HG02588 (cell line): Measurements from ENCODE around the gene CHST5.
A peak's percentile ranks its signal among the peaks of the same experiment; 100 is the strongest.
"Not testable (repeated sequence)": the region's sequence is repeated elsewhere in the genome, so short reads cannot be mapped to it uniquely, and the experiment has no call there.

ENCODE experiments used
- ATAC-seq: cut with Tn5 transposase; IDR thresholded peaks from one replicate; pipeline ENCODE4 v1.9.1; 2021; ENCODE audit warnings: mild to moderate bottlenecking, moderate library complexity; ENCODE audit not compliant: unreplicated experiment

Gene CHST5

DNA sequence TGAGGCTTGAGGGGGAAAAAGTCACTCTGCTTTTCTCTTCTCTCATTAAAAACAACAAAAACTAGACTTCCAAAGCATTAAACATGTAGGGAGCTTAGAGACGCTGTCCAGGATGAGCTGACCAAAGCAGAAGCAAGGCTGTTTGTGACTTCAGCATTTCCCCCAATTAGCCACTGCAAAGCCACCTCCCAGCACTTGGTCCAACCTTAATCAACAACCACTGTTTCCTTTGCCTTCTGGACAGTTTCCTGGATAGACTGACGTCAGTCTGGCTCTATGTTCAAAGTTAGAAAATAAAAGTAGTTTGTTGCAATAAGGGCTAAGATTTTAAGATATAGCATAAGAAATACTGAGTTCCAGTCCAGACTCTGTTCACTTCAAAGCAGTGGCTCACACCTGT is 17.0 kb upstream of the CHST5 start:
- ATAC-seq: no peak

DNA sequence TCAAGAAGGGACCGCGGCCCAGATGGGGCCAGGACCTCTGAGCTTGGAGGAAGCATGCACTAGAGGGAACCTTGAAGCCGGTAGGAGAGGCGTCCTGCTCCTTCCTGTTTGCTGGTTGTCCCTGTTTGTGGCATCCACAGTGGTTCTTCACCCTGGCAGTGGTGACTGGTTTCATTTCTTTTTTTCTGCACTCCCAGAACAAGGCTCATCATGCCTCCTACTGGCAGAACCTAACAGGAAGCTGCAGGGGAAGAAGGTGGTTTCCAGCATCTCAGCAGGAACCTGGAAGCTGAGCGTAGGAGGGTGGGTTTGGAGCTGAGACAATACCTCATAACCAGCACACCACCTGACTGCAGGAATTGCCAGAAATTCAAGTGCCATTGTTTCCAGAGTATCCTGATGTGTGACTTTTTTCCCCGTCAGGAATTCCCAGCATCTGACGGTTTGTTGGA is 14.3 kb upstream of the CHST5 start:
- peak; percentile 81 for ATAC-seq

DNA sequence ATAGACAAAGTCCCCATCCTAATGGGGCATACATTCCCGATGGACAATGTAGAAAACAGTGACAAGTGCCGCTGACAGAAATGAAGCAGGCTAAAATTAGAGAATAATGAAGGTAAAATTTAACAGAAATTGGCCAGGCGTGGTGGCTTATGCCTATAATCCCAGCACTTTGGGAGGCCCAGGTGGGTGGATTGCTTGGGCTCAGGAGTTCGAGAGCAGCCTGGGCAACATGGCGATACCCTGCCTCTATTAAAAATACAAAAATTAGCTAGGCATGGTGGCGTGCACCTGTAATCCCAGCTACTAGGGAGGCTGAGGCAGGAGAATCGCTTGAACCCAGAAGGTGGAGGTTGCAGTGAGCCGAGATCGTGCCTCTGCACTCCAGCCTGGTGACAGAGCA is 12.5 kb upstream of the CHST5 start:
- not testable (repeated sequence) for ATAC-seq

DNA sequence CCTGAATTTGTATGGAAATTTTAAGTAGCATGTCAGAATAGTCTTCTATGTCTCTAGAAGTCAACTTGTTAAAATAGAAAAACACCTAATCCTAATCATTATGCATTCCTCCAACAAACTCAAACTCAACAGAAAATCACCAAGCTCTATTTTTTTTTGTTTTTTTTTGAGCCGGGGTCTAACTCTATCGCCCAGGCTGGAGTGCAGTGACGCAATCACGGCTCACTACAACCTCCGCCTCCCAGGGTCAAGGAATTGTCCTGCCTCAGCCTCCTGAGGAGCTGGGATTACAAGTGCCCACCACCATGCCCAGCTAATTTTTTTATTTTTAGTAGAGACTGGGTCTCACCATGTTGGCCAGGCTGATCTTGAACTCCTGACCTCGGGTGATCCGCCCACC is 10.4 kb upstream of the CHST5 start:
- no peak for ATAC-seq

DNA sequence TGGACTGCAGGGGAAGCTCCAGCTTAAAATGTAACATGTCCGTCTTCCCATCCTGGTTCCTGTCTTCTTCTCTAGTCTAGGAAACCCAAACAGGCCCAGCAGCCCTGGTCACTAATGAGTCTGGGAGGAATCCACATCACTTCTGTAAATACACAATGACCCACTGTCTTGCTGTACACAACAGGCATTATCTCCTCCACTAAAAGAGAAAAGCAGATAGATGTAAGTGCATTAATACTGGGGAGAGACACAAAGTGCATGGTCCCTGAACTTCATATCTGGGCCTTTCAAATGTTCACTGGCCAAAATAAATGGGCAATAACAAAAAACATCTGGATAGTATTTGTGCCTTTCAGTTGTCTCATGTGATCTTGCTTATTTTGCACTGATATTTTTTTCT is 10.0 kb upstream of the CHST5 start:
- not testable (repeated sequence) for ATAC-seq

DNA sequence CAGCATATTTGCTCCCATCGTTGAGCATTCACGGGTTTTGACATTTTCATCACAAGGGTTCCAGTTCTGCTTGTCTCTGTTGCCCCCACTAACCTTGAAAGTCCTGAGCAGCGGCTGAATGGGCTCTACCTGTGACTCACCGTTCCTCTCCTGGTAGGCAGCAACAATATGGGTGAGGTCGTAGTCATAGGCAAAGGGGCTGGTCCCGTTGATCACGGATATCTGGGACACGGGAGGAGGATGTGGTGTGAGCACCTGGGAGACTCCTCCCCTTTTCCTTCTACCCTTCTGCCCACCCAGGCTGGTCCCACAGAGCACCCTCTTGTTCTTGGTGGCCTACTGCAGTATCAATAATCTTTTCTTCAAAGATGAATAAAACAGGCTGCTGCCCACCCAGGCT is 6.6 kb upstream of the CHST5 start:
- not testable (repeated sequence) for ATAC-seq

DNA sequence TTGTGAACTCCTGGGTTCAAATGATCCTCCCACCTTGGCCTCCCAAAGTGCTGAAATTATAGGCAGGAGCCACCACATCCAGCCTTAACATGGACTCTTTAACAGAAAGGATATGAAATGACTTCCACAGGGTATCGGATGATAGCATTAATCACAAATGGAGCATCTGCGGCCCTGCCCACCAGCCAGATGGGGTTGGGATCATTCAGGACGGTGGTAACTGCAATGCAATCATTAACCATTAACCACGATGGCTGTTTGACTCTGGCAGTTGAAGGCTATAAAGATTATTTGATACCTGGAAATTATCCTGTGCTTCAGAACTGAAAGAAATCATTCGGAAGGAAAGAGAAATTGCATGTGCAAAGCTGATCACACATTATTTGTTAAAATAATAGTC is 5.3 kb upstream of the CHST5 start:
- ATAC-seq: no peak

DNA sequence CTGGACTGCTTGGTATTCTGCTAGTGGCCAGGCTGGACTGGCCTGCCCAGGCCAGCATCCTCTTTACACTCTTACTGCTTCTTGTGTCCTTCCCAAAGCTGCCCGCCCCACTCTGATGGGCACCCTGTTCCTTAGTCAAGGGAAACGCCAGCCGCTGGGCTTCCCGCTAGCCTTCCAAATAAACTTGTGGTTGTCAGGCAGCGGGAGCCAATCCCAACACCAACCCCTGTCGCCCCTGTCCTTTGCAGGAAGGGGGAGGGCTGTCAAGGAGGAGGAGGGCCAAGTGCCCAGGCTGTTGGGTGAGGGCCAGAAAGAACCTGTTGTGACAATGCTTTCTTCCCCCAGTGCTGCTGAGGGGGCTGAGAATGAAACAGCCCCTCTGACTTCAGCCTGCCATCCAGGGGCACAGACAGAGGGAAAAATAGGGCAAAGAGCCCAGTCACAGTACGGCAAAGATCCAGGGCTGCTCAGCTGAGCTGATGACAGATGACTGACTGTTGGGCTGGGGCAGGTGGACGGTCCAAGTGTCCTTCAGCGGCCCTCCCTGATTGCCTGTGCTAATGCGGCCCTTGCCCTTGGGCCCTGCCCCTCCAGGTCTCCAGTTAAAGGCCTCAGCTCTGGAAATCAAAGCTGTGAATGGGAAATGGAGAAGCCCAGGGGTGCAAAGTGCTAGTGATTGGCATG is 3.1 kb upstream of the CHST5 start:
- ATAC-seq: not testable (repeated sequence)

DNA sequence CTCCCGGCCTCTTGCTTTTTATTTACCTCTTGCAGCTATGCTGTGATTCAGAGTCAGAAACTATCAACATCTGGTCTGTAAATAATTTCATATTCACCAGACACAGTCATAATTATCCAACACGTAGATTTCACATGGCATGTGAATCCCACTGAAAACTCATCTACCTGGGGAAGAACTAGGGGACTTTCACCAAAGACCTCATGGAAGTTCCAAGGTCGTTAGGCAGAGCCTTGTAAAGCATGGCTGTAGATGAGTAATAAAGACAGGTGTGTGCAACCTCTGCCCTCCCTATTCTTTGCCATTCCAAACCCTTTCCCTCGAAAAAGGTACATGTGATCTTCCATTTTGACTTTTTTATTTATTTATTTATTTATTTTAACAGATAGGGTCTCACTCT is 1.9 kb upstream of the CHST5 start:
- ATAC-seq: no peak

DNA sequence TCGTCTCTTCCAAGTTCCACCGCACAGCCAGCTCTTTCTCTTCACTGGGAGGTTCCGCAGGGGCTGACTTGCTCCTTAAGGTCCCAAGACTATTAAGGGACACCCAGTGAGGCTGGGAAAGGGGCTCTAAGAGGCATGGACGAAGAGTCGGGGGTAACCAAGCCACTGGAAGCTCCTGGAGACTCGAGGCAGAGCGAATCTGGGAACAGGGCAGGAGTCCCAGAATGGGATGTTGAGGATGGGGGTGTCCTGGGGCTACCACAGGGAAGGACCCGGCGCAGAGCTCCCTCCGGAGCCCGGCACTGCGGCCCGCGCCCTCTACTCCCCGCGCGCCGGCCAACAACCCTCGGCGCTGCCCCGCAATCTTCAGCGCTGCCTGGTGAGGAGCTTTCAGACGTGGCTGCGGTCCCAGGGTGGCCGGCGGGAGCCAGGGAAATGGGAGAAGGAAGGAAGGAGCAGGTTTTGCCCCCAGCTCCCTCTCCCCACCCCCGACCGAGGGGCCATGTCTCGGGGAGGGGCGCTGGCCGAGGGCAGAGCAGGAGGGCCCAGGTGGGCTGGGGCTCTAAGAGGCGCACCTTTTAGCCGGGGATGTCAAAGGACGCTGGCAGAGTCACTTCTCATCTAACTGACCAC is 581 bp downstream of the CHST5 start:
- no peak for ATAC-seq

DNA sequence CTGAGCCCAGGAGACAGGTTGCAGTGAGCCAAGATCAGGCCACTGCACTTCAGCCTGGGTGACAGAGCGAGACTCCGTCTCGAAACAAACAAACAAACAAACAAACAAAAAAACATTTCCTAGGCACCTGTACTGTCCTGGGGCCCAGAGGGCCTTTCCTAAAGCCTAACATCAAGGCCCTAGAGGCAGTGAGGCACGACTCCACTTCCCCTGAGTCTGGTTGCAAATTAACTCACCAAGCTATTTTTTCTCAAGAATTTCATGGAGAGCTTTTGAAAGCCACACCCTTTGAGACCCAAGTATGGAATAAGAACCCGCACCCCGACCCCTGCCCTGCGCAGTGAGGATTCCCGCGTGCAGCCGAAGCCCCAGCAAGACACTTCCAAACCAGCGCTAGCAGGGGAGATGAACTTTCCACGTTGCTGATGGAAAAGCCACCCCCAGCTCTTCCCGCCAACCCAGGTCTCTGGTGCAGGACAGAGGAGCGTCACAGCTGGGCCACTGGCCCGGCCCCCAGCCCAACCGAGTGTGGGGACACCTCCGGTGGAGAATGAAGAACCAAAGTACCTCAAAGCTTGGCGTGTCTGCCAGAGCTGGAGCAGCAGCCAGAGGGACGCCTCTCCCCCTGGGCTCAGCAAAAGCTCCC is 1.2 kb downstream of the CHST5 start:
- ATAC-seq: no peak

DNA sequence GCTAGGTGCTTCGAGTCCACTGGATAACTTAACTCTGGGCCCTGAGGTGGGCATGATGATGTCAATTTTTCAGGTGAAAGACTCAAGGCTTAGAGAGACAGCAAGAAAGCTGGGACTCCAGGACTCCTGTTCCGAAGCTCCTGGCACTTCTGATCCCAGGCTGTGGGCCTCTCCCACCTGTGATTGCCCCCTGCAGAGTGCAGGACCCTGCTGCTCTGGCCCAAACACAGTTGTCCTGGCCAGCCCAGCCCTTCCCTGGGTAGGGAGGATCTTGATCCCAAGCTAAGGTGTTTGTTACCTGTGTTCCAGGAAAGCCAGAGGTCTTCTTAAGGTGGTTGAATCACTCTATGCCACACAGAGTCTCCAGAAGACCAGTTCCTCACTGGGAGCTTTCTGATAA is 3.1 kb downstream of the CHST5 start:
- no peak for ATAC-seq

DNA sequence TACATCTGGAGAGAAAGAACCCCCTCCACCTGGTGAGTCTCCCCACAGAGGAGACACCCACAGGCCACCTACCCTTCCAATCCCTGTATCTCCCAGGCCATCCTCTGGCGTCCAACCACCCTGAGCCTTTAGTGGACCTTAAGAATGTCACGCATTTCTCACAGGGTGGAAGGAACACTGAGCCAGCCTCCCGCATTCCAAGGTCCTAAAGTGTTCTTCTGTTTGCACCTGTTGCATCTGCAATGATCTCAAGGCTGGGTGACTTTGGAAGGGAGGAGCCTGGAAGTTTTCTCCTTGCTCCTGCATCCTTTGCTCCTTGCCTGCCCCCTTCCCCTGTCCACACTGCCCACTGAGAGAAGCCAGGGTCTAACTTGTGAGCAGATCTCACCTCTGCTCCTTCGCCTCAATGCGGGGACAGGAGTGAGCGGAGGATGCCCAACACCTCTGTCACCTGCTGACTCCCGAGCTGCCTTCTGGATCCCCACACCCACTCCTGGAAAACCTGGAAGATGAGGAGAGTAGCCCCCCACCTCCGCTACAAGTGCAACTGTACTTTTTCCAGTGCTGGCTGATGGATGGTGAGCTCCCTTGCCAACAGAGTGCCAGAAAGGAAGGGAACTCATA is 3.7 kb downstream of the CHST5 start:
- no peak for ATAC-seq

DNA sequence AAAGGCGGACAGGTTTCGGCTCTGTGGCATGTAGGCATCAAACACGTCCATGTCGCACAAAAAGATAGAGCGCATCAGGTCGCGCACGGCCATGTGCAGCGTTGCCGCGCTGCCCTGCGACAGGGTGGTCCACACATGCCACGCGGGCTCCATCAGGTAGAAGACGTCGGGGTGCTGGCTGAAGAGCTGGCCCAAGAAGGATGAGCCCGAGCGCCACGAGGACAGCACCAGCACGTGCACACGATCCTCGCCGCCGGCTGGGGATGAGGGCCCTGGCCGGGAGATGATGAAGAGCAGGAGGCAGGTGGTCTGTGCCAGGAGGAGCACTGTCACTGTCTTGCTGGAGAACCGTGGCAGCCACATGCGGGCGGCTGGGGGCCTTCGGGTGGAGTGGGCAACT is 5.9 kb downstream of the CHST5 start:
- ATAC-seq: no peak

DNA sequence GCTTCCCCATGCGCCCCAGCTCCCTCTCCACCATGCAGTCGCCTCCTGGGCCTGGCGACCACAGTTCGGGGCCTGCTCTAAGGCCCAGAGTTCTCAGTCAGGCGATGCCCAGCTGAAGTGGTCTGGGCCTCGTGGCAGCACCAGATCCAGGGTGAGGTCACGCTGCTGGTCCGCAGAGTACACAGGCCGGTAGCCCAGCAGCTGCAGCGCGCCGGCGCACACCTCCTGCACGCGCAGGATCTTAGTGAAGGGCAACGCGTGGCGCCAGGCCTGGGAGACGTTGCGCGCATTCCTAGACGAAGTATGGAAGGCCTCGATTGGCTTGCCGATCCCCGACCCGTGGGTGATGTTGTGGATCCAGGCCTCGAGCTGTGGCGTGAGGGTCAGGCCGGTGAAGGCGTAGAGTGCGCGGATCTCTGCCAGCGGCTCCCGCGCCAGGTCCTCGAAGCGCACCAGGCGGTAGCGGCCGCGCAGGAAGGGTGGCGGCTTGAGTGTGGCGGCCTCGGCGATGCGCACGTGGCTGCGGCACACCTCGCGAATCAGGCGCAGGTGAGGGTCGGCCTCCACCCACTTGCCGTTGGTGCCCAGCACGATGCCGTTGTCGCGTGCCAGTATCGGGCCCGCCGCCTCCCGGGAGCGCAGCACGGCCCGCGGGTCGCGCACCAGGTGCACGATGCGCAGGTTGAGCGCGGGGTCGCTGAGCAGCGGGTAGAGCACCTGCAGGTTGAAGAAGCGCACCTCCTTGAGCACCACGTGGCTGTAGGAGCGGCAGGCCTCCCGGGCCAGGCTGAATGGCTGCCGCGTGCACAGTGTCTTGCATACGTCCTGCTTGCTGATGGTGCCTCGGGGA is 6.6 kb downstream of the CHST5 start:
- ATAC-seq: no peak

DNA sequence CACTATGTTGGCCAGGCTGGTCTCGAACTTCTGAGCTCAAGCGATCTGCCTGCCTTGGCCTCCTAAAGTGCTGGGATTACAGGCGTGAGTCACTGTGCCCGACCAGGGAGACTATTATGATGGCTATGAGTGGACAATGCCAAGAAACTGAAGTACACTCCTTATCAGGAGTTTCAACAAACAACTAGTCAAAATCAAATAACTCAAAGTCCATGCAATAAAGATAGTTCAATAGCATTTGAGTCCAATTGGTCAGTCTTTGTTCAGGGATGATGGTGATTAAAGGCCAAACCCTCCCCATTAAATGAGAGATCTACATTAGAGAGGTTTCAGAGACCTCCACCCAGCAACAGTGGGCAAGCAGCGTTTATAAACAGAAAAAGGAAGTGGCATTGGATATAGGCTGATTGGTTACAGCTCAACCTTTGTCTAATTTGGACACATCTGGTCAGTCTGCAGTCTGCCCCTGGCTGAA is 8.0 kb downstream of the CHST5 start:
- no peak for ATAC-seq

DNA sequence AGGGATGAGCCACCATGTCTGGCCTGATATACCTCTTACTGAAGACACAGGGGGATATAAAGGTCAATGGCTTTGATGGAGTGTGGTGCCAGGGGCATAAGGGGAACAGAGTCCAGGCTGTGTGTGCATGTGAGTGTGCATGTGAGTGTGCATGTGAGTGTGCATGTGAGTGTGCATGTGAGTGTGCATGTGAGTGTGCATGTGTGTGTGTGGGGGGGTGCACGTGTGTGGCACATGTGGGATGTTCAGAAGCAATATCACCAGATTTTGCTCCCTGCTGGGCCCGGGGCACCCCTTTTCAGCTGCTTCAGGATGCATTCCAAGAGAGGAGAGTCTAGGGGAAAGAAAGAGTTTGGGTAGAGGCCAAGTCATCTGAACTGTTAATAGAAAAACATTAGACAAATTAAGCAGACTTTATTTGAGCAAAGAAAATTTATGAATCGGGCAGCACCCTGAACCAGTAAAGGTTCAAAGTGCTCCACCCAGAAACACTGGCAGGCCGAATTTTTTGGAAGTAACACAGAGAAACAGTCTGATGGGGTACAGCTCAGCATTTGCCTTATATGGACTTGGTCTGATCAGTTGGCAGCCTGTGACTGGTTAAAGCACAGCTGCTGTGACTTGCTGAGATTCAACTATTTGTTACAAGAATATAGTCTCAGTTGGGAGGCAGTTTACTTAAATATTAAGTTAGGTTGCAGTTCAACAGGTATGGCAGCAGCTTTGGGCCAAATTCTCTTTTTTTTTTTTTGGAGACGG is 9.7 kb downstream of the CHST5 start:
- ATAC-seq: no peak

DNA sequence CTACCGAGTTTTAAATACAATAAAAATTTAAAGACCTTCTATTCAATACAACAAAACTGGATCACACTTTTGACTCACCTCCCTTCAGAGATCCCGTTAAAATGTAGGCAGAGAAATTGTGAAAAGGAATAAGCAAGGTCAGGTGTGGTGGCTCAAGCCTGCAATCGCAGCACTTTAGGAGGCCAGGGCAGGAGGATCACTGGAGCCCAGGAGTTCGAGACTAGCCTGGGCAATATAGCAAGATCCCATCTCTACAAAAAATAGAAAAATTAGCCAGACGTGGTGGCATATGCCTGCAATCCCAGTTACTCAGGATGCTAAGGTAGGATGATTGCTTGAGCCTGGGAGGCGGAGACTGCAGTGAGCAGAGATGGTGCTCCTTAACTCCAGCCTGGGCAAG is 16.7 kb downstream of the CHST5 start:
- ATAC-seq: no peak

DNA sequence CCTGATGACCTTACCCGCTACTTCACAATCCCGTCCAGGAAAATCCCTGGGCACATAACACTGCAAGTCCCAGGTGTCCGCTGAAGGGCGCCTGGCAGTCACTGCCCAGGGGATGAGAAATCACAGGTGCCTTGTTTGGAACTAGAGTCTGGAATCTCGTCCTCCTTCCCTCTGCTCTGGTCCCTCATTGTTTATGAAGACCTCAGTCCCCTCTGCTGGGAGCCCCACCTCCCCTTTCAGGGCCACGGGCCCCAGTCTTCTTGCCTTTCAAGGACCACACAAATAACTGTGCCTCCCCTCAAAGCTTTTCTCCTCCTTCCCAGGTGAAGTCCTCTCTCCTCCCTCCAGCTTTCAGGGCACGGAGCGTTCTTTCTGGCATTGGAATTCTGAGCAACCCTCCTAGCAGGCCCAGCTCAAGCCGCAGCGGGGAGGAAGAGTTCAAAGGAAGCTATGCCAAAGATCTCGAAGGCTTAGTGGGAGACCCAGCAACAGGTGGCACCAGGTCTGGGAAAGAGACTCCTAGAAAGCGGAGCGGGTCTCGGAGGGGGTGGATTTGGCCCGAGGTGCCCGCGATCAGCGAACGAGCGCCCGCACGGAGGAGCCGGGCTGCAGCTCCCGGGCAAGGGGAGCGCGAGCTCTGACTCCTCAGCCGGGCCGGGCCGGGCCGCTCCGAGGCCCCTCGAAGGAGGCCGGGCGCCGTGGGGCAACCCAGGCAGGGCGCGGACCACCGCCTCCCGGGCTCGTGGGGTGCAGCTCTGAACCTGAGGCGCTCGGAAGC is 19.5 kb downstream of the CHST5 start:
- ATAC-seq: peak; percentile 25
